D721Med (cell line): ENCODE results near the gene SEZ6L.
"Not testable (repeated sequence)": the region's sequence is repeated elsewhere in the genome, so short reads cannot be mapped to it uniquely, and the experiment has no call there.

Experiments
- DNase-seq: peaks from one replicate; pipeline ENCODE4 v3.0.0; 2011; ENCODE audit warnings: low spot score; ENCODE audit not compliant: insufficient read length
- FAIRE-seq: peaks from 2 replicates; lab custom pipeline; 2011; peaks lifted over from hg19 to GRCh38; lab: Jason Lieb, UNC
- CTCF ChIP-seq: IDR thresholded peaks from 2 replicates; pipeline ENCODE4 v1.5.1; 2012; ENCODE audit warnings: mild to moderate bottlenecking, control low read depth; ENCODE audit not compliant: insufficient read depth; ENCODE audit errors: missing control alignments

Gene SEZ6L

GRCh38 chr22:26399289-26399688, 230.0 kb downstream of the SEZ6L start:
- DNase-seq (no peak), FAIRE-seq (no peak)
- TF ChIP-seq CTCF: no peak

- no peak for FAIRE-seq
- no peak for TF ChIP-seq CTCF
- no peak for DNase-seq
These were observed 232.5 kb downstream of the SEZ6L start for GRCh38 chr22:26401726-26402125.

GRCh38 chr22:26404851-26405421, 235.7 kb downstream of the SEZ6L start:
- FAIRE-seq (no peak), DNase-seq (no peak)
- TF ChIP-seq CTCF: no peak

GRCh38 chr22:26406118-26406517, 236.9 kb downstream of the SEZ6L start:
- DNase-seq (no peak), FAIRE-seq (no peak)
- TF ChIP-seq CTCF: no peak

- not testable (repeated sequence) for FAIRE-seq, DNase-seq
These were observed 239.4 kb downstream of the SEZ6L start for GRCh38 chr22:26408562-26409220.

- TF ChIP-seq CTCF: no peak
- FAIRE-seq (no peak), DNase-seq (no peak)
These were observed 240.6 kb downstream of the SEZ6L start for GRCh38 chr22:26409719-26410335.

GRCh38 chr22:26410386-26410785, 241.1 kb downstream of the SEZ6L start:
- FAIRE-seq (no peak), DNase-seq (no peak)
- TF ChIP-seq CTCF: no peak
